GM18511 (cell line): ENCODE data around the gene DIAPH3.

ENCODE experiments used
- ATAC-seq: cut with Tn5 transposase; IDR thresholded peaks from one replicate; pipeline ENCODE4 v1.9.1; 2021; ENCODE audit warnings: mild to moderate bottlenecking, moderate library complexity; ENCODE audit not compliant: unreplicated experiment

The DIAPH3 gene

DNA sequence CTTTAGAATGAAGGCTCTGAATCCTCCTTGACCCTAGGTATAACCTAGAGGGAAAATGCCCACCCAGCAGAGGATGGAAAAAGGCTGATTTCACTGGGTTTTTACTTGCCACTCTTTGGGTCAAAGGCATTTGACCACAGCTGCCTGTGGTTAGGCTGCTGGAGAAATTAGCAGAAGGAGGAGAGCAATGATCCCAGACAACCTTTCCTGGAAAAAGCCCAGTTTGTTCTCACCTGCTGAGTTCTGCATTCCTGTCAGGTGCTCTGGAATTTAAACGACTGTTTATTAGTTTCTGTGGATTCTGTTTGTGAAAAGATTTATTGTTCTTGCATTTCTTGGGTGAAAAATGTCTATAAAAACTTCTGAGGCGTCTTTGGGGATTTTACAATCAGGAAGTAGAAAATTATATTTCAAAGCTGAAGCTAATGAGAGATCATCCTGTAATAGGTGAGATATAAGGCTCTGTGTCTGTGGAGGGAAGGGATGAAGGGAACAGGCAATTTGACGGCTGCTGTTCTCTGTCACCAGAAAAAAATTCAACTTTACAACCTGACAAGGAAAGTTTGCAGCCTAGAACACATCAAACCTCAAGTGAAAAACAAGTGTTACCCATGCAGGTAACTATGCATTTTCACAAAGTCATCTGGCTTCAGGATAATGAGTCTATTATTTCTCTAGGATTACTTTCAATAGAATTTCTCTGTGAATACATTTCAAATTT is 519.7 kb downstream of the DIAPH3 start:
- no peak for ATAC-seq

- no peak for ATAC-seq
Measured at GRCh38 chr13:59643364-59643841, 520.3 kb downstream of the DIAPH3 start.

GRCh38 chr13:59641817-59642216 is 521.9 kb downstream of the DIAPH3 start:
- ATAC-seq, result no peak

GRCh38 chr13:59641261-59641660 is 522.5 kb downstream of the DIAPH3 start:
- no peak for ATAC-seq

- ATAC-seq, result no peak
Measured at GRCh38 chr13:59638404-59638803, 525.3 kb downstream of the DIAPH3 start.

DNA sequence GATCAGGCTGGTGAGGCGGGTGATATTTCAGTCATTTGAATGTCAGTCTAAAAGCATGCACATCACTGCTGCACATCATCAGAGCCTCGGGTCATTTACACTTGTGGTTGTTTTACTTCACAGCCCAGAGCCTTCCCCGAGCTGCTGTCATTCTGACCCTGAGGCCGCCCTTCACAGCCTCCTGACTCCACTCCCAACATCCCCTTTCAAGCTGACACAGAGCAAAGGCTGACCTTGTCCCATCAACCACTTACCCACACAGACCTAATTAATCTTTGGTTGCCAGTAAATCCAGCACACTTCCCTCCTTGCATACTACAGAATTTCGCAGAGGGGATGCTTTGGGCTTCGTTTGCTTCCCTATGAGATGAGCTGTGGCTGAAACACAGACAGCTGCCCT is 528.1 kb downstream of the DIAPH3 start:
- ATAC-seq, result no peak

GRCh38 chr13:59633290-59633689 is 530.4 kb downstream of the DIAPH3 start:
- no peak for ATAC-seq

DNA sequence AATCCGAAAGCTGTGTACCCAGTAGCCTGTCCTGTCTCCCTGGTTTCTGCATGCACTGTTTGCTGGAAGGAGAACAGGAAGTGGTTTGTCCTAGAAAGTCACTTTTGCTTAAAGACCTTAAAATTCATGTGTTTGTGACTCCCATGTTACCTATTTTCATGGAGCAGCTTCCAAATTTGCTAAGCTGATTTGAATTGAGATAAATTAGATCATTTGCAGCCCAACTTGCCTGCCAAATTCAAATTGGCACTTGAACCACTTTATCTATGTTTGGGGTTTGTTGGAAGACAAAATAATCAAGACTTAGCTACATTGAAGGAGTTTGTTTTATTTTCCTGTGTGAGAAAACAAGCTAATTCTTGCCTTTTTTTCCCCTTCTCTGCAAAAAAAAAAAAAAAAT is 532.5 kb downstream of the DIAPH3 start:
- ATAC-seq, result no peak

DNA sequence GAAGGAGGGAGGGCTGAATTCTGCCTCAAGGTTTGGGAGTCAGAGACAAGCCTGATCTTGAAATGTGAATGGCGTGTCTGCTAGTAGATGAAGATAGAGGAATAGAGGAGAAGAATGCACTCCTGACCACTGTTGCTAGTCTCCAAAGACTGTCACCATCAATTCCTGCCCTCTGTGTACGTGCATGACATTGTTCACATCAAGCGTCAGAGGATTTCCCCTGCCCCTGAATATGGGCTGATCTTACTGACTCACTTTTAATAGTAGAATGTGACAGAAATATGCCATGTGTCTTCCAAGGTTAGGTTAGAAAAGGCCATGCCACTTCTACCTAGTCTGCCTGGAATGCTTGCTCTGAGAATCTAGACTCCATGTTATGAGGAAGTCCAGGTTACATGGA is 538.6 kb downstream of the DIAPH3 start:
- ATAC-seq, result no peak

DNA sequence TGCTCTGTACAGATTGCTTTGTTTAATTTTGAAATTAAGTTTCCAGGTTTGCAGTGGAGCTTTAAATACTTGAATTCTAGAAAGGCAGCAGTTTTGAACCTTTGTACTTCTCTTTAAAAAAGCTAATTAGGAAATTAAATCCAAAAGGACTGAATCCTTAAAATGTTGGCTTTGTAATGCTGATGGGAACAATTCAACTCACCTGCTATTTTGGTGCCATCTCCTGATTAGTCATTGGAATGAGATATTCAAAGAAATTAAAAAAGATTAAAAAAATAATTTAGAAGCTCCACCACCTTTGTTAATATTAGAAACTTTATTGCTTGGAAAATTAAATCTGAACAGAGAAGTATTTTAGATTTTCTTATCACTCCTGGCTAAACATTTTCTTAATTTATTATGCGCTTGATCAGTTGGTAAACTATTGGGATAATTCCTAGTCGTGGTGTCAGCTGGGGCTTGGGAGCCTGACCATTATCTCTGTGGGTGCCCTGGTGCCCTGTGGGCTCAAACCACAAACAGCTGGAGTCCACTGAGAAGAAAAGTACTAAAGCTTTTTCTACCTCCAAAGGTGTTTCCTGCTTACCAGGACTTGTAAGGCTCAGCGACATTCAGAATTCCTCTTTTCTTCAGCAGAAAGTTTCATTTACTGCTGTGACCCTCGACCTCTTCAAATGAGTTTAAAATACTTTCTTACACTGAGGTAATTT is 540.4 kb downstream of the DIAPH3 start:
- ATAC-seq, result no peak

- no peak for ATAC-seq
Measured at GRCh38 chr13:59621773-59622172, 542.0 kb downstream of the DIAPH3 start.
